WTC11 (cell line): ENCODE measurements around the gene CRB2.

ENCODE experiments used
- CREB1 ChIP-seq: sonication (generic); formaldehyde crosslinking; IDR thresholded peaks from 2 replicates; pipeline ENCODE4 v1.8.0; 2023; ENCODE audit warnings: mild to moderate bottlenecking, missing genetic modification reagents
- E2F1 ChIP-seq: sonication (generic); formaldehyde crosslinking; IDR thresholded peaks from 2 replicates; pipeline ENCODE4 v1.8.0; 2022; ENCODE audit warnings: mild to moderate bottlenecking, missing genetic modification reagents
- MYBL2 ChIP-seq: sonication (generic); formaldehyde crosslinking; IDR thresholded peaks from 2 replicates; pipeline ENCODE4 v1.8.1; 2023; ENCODE audit warnings: mild to moderate bottlenecking, moderate library complexity, missing genetic modification reagents
- NR1H2 ChIP-seq: sonication (generic); formaldehyde crosslinking; IDR thresholded peaks from 2 replicates; pipeline ENCODE4 v1.9.0; 2021; ENCODE audit warnings: mild to moderate bottlenecking, moderate library complexity, missing genetic modification reagents
- SMAD3 ChIP-seq: sonication (generic); formaldehyde crosslinking; IDR thresholded peaks from 2 replicates; pipeline ENCODE4 v1.8.0; 2022; ENCODE audit warnings: missing genetic modification reagents, mild to moderate bottlenecking, borderline replicate concordance
- SP1 ChIP-seq: sonication (generic); formaldehyde crosslinking; conservative IDR thresholded peaks from 2 replicates; pipeline ENCODE4 v1.8.1; 2022; ENCODE audit warnings: missing genetic modification reagents
- TF ChIP-seq, protein P1 (sequence below): fragments of 200-600 bp; IDR thresholded peaks from 2 replicates; pipeline ENCODE4 v1.8.0; 2022; ENCODE audit warnings: antibody characterized with exemption

- TF ChIP-seq CREB1 (CRISPR knock-in tag): no peak
- no peak for TF ChIP-seq NR1H2
- no peak for TF ChIP-seq MYBL2 (CRISPR knock-in tag)
- TF ChIP-seq, protein P1, sequence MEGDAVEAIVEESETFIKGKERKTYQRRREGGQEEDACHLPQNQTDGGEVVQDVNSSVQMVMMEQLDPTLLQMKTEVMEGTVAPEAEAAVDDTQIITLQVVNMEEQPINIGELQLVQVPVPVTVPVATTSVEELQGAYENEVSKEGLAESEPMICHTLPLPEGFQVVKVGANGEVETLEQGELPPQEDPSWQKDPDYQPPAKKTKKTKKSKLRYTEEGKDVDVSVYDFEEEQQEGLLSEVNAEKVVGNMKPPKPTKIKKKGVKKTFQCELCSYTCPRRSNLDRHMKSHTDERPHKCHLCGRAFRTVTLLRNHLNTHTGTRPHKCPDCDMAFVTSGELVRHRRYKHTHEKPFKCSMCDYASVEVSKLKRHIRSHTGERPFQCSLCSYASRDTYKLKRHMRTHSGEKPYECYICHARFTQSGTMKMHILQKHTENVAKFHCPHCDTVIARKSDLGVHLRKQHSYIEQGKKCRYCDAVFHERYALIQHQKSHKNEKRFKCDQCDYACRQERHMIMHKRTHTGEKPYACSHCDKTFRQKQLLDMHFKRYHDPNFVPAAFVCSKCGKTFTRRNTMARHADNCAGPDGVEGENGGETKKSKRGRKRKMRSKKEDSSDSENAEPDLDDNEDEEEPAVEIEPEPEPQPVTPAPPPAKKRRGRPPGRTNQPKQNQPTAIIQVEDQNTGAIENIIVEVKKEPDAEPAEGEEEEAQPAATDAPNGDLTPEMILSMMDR: no peak
- no peak for TF ChIP-seq SMAD3
- TF ChIP-seq SP1 (CRISPR knock-in tag): no peak
- no peak for TF ChIP-seq E2F1 (CRISPR knock-in tag)
These were observed 27.6 kb downstream of the CRB2 start for GRCh38 chr9:123383512-123384170.
